DND-41 (cell line): Measurements from ENCODE around the gene PRPH2.

Experiments
- ATAC-seq: fragments of 200-7000 bp; cut with Tn5 transposase; 3 replicates; pipeline ENCODE4 v1.9.1; 2021; ENCODE audit warnings: low read depth; ENCODE audit not compliant: insufficient read depth
- DNase-seq: peaks from one replicate; pipeline ENCODE4 v3.0.0-alpha.2; 2020
- H2AFZ ChIP-seq: 2 replicates; pipeline ENCODE4 v1.6.0; 2012; ENCODE audit warnings: low read depth, low read length
- H3K27ac ChIP-seq: 2 replicates; pipeline ENCODE4 v1.5.1; 2012; ENCODE audit warnings: low read length, inconsistent platforms
- H3K27me3 ChIP-seq: fragments of 200-600 bp; sonication (generic); 2 replicates; pipeline ENCODE4 v1.6.0; 2012; ENCODE audit warnings: low read length, mild to moderate bottlenecking, inconsistent platforms; ENCODE audit not compliant: insufficient read depth, poor library complexity
- H3K36me3 ChIP-seq: 2 replicates; pipeline ENCODE4 v1.5.1; 2012; ENCODE audit warnings: low read length, inconsistent platforms; ENCODE audit not compliant: insufficient read depth
- H3K4me1 ChIP-seq: 2 replicates; pipeline ENCODE4 v1.5.1; 2012; ENCODE audit warnings: mild to moderate bottlenecking, low read length; ENCODE audit not compliant: insufficient read depth
- H3K4me2 ChIP-seq: 2 replicates; pipeline ENCODE4 v1.6.0; 2012; ENCODE audit warnings: mild to moderate bottlenecking, moderate library complexity, low read length, inconsistent platforms; ENCODE audit not compliant: insufficient read depth
- H3K4me3 ChIP-seq, 2 experiments: fragments of 200-600 bp in 1 of 2; shearing (Covaris generic) in 1 of 2; 2 replicates each; pipeline ENCODE4 v1.5.1; 2012 to 2016; ENCODE audit warnings: inconsistent platforms in 2 of 2, low read length in 2 of 2, mild to moderate bottlenecking in 2 of 2, low read depth in 1 of 2, moderate library complexity in 1 of 2
- H3K79me2 ChIP-seq: 2 replicates; pipeline ENCODE4 v1.6.0; 2012; ENCODE audit warnings: low read length, inconsistent platforms; ENCODE audit not compliant: insufficient read depth
- H3K9ac ChIP-seq: 2 replicates; pipeline ENCODE4 v1.6.0; 2012; ENCODE audit warnings: low read depth, mild to moderate bottlenecking, inconsistent platforms, low read length, moderate library complexity
- H3K9me3 ChIP-seq: 2 replicates; pipeline ENCODE4 v1.5.1; 2012; ENCODE audit warnings: low read length, moderate library complexity, mild to moderate bottlenecking, inconsistent platforms; ENCODE audit not compliant: insufficient read depth, severe bottlenecking
- H4K20me1 ChIP-seq: 2 replicates; pipeline ENCODE4 v1.6.0; 2012; ENCODE audit warnings: low read length; ENCODE audit not compliant: insufficient read depth
- CTCF ChIP-seq: IDR thresholded peaks from 2 replicates; pipeline ENCODE4 v1.5.1; 2012; ENCODE audit warnings: borderline replicate concordance, low read length, moderate library complexity, mild to moderate bottlenecking; ENCODE audit not compliant: poor library complexity, severe bottlenecking; ENCODE audit errors: extremely low read depth
- EZH2 ChIP-seq: IDR thresholded peaks from 3 replicates; pipeline ENCODE4 v1.6.1; 2012; ENCODE audit warnings: borderline replicate concordance, low read depth, mild to moderate bottlenecking, moderate library complexity, low read length, inconsistent platforms; ENCODE audit not compliant: severe bottlenecking

PRPH2 gene

GRCh38 chr6:42720739-42721138 lies 1.7 kb downstream of the PRPH2 start:
- no peak overlapping the region for H3K4me2 ChIP-seq
- no peak for TF ChIP-seq CTCF
- TF ChIP-seq EZH2, result no peak
- no peak for DNase-seq

DNA sequence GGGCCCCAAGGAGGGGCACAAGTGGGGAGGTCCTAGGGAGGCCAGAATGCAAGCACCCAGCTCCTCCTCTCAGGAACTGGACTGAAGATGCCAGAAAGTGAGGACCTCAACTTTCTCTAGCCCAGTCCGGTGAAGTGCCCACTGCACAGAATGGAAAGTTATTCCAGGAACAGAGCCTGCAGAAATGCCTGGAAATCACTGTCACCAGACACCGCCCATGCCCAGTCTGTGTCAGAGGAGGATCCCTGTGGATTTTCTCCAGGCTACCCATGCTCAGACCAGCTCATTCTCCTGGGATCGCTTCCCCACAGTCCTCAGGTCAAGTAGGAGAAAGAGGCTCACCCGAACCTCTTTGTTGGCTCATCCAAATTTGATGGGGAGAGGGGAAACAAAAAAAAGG lies 6.5 kb downstream of the PRPH2 start:
- H2AFZ ChIP-seq, result no peak overlapping the region
- H3K79me2 ChIP-seq, result no peaks in the 10 kb centered on the region
- no peak overlapping the region for H3K27ac ChIP-seq
- ATAC-seq (no peak), DNase-seq (no peak)
- no peaks in the 10 kb centered on the region for H3K9me3 ChIP-seq
- H3K9ac ChIP-seq, result no peak overlapping the region
- no peaks in the 10 kb centered on the region for H4K20me1 ChIP-seq
- TF ChIP-seq CTCF (no peak), EZH2 (no peak)
- H3K36me3 ChIP-seq, result no peaks in the 10 kb centered on the region
- H3K27me3 ChIP-seq, result peaks cover 4% of the 10 kb centered on the region
- H3K4me2 ChIP-seq, result no peak overlapping the region
- H3K4me3 ChIP-seq, result no peak overlapping the region
- no peaks in the 10 kb centered on the region for H3K4me1 ChIP-seq

More at GRCh38 chr6:42720739-42721138, 1.7 kb downstream of the PRPH2 start:
- ATAC-seq, result no peak
- Histone ChIP-seq H4K20me1 (no peaks in the 10 kb centered on the region), H3K4me1 (no peaks in the 10 kb centered on the region), H3K4me3 (no peak overlapping the region), H3K79me2 (no peaks in the 10 kb centered on the region), H3K27ac (no peak overlapping the region), H3K36me3 (no peaks in the 10 kb centered on the region), H3K27me3 (peaks cover 7% of the 10 kb centered on the region), H2AFZ (no peak overlapping the region), H3K9me3 (no peaks in the 10 kb centered on the region), H3K9ac (no peak overlapping the region)

DNA sequence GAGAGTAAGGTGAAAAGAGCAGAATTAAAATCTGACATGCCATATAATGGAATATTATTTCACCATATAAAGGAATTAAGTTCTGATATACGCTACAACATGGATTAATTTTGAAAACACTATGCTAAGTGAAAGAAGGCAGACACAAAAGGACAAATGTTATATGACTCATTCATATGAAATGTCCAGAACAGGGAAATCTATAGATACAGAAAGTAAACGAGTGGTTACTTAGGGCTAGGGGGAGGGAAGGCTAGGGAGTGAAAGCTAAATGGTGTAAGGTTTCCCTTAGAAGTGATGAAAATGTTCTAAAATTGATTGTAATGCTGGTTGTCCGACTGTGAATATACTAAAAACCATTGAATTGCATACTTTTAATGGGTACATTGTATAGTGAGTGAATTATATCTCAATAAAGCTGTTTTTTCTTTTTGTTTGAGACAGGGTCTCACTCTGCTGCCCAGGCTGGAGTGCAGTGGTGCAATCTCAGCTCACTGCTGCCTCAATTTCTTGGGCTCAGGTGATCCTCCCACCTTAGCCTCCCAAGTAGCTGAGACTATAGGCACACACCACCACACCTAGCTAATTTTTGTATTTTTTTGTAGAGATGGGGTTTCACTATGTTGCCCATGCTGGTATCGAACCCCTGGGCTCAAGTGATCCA lies 8.2 kb downstream of the PRPH2 start:
- H3K4me2 ChIP-seq, result no peak overlapping the region
- no peaks in the 10 kb centered on the region for H3K36me3 ChIP-seq
- H4K20me1 ChIP-seq, result no peaks in the 10 kb centered on the region
- H3K9me3 ChIP-seq, result no peaks in the 10 kb centered on the region
- H3K4me3 ChIP-seq, result no peak overlapping the region
- no peak overlapping the region for H3K27ac ChIP-seq
- H2AFZ ChIP-seq, result no peak overlapping the region
- no peak for TF ChIP-seq CTCF
- TF ChIP-seq EZH2, result no peak
- no peaks in the 10 kb centered on the region for H3K4me1 ChIP-seq
- H3K9ac ChIP-seq, result no peak overlapping the region
- ATAC-seq (no peak), DNase-seq (no peak)
- no peaks in the 10 kb centered on the region for H3K27me3 ChIP-seq
- H3K79me2 ChIP-seq, result no peaks in the 10 kb centered on the region
